Hepatocyte (in vitro differentiated cells): Measurements from ENCODE around the gene ATOH8.

Experiments
- EZH2 ChIP-seq: fragments of 200-600 bp; sonication (generic); IDR thresholded peaks from 2 replicates; pipeline ENCODE4 v1.6.1; 2016; ENCODE audit warnings: antibody characterized with exemption, mild to moderate bottlenecking, borderline replicate concordance
- EZH2phosphoT487 ChIP-seq: fragments of 200-600 bp; sonication (generic); IDR thresholded peaks from one replicate; pipeline ENCODE4 v1.6.1; 2018; ENCODE audit warnings: antibody characterized with exemption, mild to moderate bottlenecking, low read depth, moderate library complexity; ENCODE audit not compliant: unreplicated experiment, severe bottlenecking
- TF ChIP-seq, protein P1 (sequence below): fragments of 200-600 bp; sonication (generic); IDR thresholded peaks from 2 replicates; pipeline ENCODE4 v1.5.1; 2016; ENCODE audit warnings: antibody characterized with exemption, mild to moderate bottlenecking; ENCODE audit not compliant: poor library complexity

DNA sequence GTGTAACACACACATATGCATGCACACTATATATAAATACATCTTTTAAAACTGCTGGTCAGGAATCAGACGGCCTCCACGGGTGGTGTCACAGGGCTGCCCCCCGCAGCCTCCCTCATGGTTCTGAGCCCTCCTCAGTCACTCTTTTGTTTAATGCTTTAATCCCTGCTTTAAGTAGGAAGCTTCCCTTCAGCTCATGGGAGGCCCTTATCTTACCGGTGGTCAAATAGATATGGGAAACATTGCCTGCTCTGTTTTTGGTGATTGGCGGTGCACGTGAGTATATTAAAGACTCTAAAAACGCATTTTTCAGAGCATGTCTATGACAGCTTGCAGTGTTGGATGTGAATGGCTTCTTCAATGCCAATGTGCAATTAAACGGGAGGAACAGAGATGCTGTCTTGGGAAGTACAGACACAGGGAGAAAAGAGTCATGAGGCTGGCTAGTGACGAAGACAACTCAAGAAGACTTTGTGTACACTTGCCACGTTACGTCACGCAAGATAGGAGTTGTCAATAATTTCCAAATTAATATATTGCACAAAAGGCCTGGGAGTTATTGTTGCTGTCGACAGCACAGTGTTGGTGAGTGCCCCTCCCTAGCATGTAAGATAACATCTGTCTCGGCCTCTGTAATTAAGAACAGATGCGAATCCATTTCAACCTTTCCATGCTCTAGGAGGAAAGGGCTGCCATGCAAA is 36.3 kb upstream of the ATOH8 start:
- TF ChIP-seq, protein P1, sequence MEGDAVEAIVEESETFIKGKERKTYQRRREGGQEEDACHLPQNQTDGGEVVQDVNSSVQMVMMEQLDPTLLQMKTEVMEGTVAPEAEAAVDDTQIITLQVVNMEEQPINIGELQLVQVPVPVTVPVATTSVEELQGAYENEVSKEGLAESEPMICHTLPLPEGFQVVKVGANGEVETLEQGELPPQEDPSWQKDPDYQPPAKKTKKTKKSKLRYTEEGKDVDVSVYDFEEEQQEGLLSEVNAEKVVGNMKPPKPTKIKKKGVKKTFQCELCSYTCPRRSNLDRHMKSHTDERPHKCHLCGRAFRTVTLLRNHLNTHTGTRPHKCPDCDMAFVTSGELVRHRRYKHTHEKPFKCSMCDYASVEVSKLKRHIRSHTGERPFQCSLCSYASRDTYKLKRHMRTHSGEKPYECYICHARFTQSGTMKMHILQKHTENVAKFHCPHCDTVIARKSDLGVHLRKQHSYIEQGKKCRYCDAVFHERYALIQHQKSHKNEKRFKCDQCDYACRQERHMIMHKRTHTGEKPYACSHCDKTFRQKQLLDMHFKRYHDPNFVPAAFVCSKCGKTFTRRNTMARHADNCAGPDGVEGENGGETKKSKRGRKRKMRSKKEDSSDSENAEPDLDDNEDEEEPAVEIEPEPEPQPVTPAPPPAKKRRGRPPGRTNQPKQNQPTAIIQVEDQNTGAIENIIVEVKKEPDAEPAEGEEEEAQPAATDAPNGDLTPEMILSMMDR: no peak
- TF ChIP-seq EZH2phosphoT487: no peak
- TF ChIP-seq EZH2: no peak
